NT2/D1 (cell line): ENCODE measurements around the gene SCN3B.

Experiments used
- DNase-seq: peaks from one replicate; pipeline ENCODE4 v3.0.0-alpha.2; 2011; ENCODE audit warnings: low read depth, low spot score
- H3K27me3 ChIP-seq: 2 replicates; pipeline ENCODE4 v1.6.0; 2011; ENCODE audit warnings: mild to moderate bottlenecking; ENCODE audit not compliant: insufficient read length, insufficient read depth
- H3K36me3 ChIP-seq: 2 replicates; pipeline ENCODE4 v1.6.1; 2011; ENCODE audit warnings: mild to moderate bottlenecking, low read length, mixed read lengths; ENCODE audit not compliant: insufficient read depth, insufficient read length
- H3K4me1 ChIP-seq: 2 replicates; pipeline ENCODE4 v1.5.1; 2011; ENCODE audit not compliant: insufficient read depth, insufficient read length
- H3K4me3 ChIP-seq: 2 replicates; pipeline ENCODE4 v1.5.1; 2011; ENCODE audit warnings: low read depth; ENCODE audit not compliant: insufficient read length
- H3K9ac ChIP-seq: 2 replicates; pipeline ENCODE4 v1.6.0; 2011; ENCODE audit warnings: low read depth; ENCODE audit not compliant: insufficient read length
- H3K9me3 ChIP-seq: 2 replicates; pipeline ENCODE4 v1.5.1; 2011; ENCODE audit warnings: mild to moderate bottlenecking, low read length; ENCODE audit not compliant: insufficient read depth
- SUZ12 ChIP-seq: IDR thresholded peaks from 2 replicates; pipeline ENCODE4 v1.6.1; 2011; ENCODE audit not compliant: insufficient read length, insufficient read depth; ENCODE audit errors: extremely low read depth
- YY1 ChIP-seq: IDR thresholded peaks from 2 replicates; pipeline ENCODE4 v1.6.1; 2011; ENCODE audit not compliant: insufficient read length, insufficient read depth
- ZNF274 ChIP-seq: IDR thresholded peaks from 2 replicates; pipeline ENCODE4 v1.6.1; 2011; ENCODE audit warnings: mild to moderate bottlenecking, low read depth, low read length

The SCN3B gene

DNA sequence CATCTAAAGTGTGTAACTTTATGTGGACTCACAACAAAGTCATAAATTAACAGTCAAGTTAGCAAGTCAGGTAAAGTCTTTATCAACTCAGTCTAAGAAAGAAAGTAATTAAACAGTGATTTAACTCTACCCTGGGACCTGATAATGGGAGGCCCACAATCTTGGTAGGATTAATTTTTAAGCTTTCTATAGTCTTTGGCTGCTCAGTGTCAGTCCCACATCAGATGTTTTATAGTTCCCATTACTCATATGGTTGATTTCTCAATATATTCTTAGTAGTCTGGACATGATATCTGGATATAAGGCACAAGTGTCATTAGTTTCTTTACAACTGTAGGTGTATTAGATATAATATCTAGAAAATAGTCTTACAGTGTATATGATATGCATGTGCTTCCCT lies 38.5 kb upstream of the SCN3B start:
- DNase-seq = no peak
- TF ChIP-seq SUZ12 (no peak), ZNF274 (no peak), YY1 (no peak)

DNA sequence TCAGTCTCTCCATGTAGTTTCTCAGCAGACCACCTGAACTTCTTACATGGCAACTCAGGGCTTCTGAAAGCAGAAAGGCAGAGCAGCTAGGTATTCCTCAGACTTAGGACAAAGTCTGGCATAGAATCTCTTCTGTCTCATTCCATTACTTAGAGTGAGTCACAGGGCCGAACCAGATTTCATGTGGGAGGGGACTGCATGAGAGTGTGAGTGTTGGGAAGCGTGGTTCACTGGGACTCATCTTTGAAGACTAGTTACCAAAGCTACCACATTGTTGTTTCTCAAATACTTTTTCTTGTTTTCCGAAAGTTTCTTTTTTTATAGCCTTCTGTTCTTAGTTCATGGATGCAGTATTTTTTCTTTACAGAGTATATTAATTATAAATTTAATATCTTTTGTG lies 36.1 kb upstream of the SCN3B start:
- TF ChIP-seq ZNF274 = no peak
- no peak for TF ChIP-seq YY1
- TF ChIP-seq SUZ12 = no peak
- peaks cover 3% of the 10 kb centered on the region for H3K4me1 ChIP-seq
- no peak overlapping the region for H3K9ac ChIP-seq
- DNase-seq = no peak
- no peaks in the 10 kb centered on the region for H3K27me3 ChIP-seq
- H3K36me3 ChIP-seq = no peaks in the 10 kb centered on the region
- H3K4me3 ChIP-seq = no peak overlapping the region
- no peaks in the 10 kb centered on the region for H3K9me3 ChIP-seq

More for the DNA sequence above, 38.5 kb upstream of the SCN3B start:
- H3K36me3 ChIP-seq = no peaks in the 10 kb centered on the region
- no peaks in the 10 kb centered on the region for H3K27me3 ChIP-seq
- no peak overlapping the region for H3K9ac ChIP-seq
- H3K4me1 ChIP-seq = peaks cover 3% of the 10 kb centered on the region
- H3K9me3 ChIP-seq = no peaks in the 10 kb centered on the region
- no peak overlapping the region for H3K4me3 ChIP-seq

DNA sequence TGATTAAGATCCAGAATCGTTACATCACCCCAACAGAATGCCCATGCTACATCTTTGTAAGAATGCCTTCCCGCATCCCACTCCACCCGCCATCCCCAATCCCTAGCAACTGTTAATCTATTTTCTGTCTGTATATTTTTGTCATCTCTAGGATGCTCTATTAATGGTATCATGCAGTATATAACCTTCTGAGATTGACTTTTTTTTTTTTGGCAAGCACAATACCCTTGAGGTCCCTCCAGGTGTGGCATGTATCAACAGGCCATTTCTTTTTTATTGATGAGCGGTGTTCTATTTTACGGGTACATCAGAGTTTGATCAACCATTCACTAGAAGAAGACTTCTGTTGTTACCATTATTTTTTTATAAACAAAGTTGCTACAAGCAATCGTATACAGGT lies 30.2 kb upstream of the SCN3B start:
- Histone ChIP-seq H3K9ac (no peak overlapping the region), H3K4me1 (no peaks in the 10 kb centered on the region), H3K4me3 (no peak overlapping the region), H3K9me3 (no peaks in the 10 kb centered on the region), H3K27me3 (no peaks in the 10 kb centered on the region), H3K36me3 (no peaks in the 10 kb centered on the region)
- DNase-seq = no peak
- TF ChIP-seq SUZ12 = no peak
- no peak for TF ChIP-seq YY1
- no peak for TF ChIP-seq ZNF274

DNA sequence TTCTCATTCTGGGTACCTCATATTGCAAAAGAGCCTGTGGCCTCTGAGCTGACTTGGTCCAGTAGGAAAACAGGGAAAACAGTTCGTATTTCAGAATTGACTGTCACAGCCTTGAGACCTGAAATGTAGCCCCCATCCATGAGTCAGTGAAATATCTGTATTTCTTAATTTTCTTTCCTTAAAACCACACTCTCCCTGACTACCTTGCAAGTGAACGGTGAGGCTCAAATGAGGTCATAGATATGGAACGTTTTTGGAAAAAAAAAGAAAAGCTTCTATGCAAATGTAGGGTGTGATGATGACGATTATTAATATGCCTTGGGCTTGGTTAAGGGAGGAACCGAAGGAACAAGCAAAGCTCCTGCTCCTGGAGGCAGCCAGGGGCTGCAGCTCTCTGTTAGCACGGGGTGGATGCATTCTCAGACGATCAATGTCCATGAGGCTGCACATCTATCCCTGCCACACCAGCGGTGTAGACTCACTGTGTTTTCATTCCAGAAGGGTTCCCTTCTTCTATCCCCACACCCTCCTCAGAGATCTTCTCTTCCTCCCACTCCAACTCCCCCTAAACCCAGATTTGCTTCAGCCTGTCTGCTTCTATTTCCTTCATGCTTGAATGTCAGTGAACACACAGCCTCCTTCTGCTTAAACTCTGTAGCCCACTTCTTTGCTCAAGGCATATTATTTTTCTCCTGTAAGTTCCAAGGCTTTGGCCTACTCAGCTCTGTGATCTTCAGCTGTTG lies 29.2 kb upstream of the SCN3B start:
- Histone ChIP-seq H3K9me3 (no peaks in the 10 kb centered on the region), H3K27me3 (no peaks in the 10 kb centered on the region), H3K9ac (no peak overlapping the region), H3K36me3 (no peaks in the 10 kb centered on the region), H3K4me1 (no peaks in the 10 kb centered on the region), H3K4me3 (no peak overlapping the region)
- no peak for DNase-seq
- TF ChIP-seq SUZ12 (no peak), YY1 (no peak), ZNF274 (no peak)

DNA sequence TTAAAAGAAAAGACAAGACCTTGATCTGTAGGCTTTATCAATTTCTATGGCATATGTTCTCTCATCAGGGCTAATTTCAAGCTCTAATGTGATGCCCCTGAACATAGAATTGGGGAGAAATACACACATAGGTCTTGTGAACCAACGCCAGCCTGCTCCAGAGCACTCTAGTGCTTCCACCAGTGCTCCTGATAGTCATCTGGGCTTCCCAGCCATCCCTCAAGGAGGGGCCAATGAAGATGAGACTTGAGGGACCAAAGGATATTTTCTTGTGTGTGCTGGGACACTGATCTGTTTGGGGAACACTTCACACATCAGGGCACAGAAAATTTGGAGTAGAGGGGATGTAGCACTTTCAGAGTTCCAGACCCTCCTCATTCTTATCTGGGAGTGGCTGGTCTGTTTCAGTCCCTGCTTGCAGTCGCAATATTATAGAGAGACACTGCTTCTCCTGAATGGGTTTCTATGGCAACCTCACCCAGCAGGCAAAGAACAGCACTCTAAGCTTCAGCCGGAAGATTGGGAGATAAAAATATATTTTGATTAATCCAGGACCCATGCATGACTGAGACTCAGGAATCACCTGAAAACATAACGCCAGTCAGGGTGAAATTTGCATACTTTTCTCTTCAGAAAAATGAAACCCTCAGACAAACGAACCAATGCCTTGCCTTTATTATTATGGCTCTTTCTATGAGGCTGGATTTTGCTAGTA lies 28.4 kb upstream of the SCN3B start:
- Histone ChIP-seq H3K27me3 (no peaks in the 10 kb centered on the region), H3K36me3 (no peaks in the 10 kb centered on the region), H3K4me1 (no peaks in the 10 kb centered on the region), H3K4me3 (no peak overlapping the region), H3K9me3 (no peaks in the 10 kb centered on the region), H3K9ac (no peak overlapping the region)
- TF ChIP-seq SUZ12 (no peak), ZNF274 (no peak), YY1 (no peak)
- DNase-seq = no peak

DNA sequence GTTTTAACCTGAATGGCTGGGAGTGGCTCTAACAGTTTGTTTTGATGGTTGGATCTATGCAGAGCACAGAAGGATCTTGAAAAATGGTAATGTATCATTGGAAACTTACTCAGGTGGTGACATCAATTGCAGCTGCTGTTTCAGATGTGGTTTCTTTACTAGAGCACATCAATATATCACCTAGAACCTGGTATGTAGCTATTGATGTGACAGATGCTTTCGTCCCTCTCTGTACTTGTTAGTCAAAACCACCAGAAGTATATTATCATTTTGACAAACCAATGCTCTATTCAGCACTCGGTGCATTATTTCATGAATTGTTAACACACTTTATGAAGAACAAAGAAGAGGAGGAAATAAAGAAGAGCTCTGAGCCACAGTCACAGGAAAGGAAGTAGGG lies 26.6 kb upstream of the SCN3B start:
- Histone ChIP-seq H3K4me3 (no peak overlapping the region), H3K27me3 (no peaks in the 10 kb centered on the region), H3K9ac (no peak overlapping the region), H3K9me3 (no peaks in the 10 kb centered on the region), H3K4me1 (no peaks in the 10 kb centered on the region), H3K36me3 (no peaks in the 10 kb centered on the region)
- no peak for TF ChIP-seq ZNF274
- no peak for TF ChIP-seq YY1
- TF ChIP-seq SUZ12 = no peak
- DNase-seq = no peak

DNA sequence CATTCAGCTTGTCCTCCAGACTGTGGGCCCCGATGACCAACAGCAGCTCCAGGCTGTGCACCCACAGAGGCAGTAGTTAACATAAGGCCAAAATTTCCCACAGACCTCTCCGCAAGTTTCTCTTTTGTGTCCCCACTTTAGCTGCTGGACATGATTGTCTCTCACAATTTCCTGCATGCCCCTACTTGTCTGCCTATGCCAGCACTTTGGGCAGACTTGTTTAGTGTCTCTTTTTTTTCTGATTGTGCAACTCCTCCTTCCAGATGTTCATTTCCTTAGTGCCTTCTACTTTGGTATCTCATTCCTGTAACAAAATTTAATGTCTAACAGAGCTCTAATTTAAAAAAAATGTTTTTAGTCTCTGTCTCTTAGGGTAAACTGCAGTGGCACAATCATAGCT lies 23.8 kb upstream of the SCN3B start:
- Histone ChIP-seq H3K4me3 (no peak overlapping the region), H3K9ac (no peak overlapping the region), H3K27me3 (no peaks in the 10 kb centered on the region), H3K4me1 (no peaks in the 10 kb centered on the region), H3K9me3 (no peaks in the 10 kb centered on the region), H3K36me3 (no peaks in the 10 kb centered on the region)
- no peak for DNase-seq
- TF ChIP-seq YY1 = no peak
- no peak for TF ChIP-seq ZNF274
- TF ChIP-seq SUZ12 = no peak
